ENCODE data around the gene ZNF69.
"Not testable (repeated sequence)": the region's sequence is repeated elsewhere in the genome, so short reads cannot be mapped to it uniquely, and the experiment has no call there.

DNA sequence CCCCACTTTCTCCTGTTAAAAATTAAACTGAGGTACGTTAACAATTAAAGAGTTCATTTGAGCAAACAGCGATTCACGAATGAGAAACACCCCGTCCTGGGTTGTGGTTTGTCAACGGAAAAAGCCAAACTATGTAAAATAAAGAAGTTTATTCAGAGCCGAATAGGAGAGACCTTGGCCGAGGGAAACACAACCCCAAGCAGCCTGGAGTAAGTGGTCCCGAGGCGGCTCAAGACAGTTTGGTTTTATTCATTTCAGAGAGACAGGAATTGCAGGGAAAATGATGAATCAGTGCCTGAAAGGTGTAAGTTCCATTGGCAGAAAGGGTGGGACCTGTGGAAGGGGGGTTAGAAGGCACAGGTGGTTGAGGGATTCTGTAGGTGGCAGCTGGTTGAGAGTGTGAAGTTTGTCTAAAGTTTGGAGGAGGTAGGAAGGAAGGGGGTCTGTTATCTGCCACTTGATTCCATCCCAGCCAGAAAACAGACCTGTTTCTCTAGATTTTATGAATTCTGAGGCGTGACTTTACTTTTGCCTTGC is 38.1 kb downstream of the ZNF69 start:
- TF ChIP-seq, protein P1, sequence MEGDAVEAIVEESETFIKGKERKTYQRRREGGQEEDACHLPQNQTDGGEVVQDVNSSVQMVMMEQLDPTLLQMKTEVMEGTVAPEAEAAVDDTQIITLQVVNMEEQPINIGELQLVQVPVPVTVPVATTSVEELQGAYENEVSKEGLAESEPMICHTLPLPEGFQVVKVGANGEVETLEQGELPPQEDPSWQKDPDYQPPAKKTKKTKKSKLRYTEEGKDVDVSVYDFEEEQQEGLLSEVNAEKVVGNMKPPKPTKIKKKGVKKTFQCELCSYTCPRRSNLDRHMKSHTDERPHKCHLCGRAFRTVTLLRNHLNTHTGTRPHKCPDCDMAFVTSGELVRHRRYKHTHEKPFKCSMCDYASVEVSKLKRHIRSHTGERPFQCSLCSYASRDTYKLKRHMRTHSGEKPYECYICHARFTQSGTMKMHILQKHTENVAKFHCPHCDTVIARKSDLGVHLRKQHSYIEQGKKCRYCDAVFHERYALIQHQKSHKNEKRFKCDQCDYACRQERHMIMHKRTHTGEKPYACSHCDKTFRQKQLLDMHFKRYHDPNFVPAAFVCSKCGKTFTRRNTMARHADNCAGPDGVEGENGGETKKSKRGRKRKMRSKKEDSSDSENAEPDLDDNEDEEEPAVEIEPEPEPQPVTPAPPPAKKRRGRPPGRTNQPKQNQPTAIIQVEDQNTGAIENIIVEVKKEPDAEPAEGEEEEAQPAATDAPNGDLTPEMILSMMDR (conservative IDR thresholded peaks at IDR 0.05; ENCODE audit: low read length), result not testable (repeated sequence)
- not testable (repeated sequence) for TF ChIP-seq EZH2phosphoT487 (IDR thresholded peaks at IDR 0.05; ENCODE audit: borderline replicate concordance, low read depth, low read length)

Data from OCI-LY7 (cell line).